Erythroblast (primary cell): ENCODE measurements around the gene C12orf56.

ENCODE experiments used
- GATA1 ChIP-seq: IDR thresholded peaks from 2 replicates; pipeline ENCODE4 v1.6.1; 2011; ENCODE audit warnings: low read depth, mild to moderate bottlenecking, control low read depth, low read length, moderate library complexity
- POLR2A ChIP-seq: IDR thresholded peaks from 2 replicates; pipeline ENCODE4 v1.6.1; 2011; ENCODE audit warnings: mild to moderate bottlenecking, low read length

- TF ChIP-seq POLR2A (no peak), GATA1 (no peak)
Measured at GRCh38 chr12:64296301-64296700, 94.3 kb downstream of the C12orf56 start.
